OCI-M2 (cell line): ENCODE results near the gene OR13J1.

ENCODE experiments used
- DNase-seq: peaks from one replicate; lab custom pipeline; 2025; ENCODE audit not compliant: unreplicated experiment; lab: John Stamatoyannopoulos, UW

The OR13J1 gene

DNA sequence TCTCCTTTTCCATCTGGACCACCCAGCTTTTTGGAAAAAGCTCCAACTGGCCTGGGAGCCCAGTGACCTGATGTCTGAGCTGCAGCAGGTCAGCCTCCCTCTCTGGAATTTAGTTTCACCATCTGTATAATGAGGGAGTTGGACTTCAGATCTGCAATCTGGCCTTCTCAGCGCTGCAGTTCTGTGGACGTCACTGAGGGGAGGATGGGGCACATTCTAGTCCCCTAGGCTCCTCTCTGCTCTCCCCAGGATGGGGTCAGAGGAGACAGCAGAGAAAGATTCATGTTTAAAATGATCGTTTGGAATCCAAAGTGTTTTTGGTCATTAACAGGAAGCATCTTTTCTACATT, 10.2 kb downstream of the OR13J1 start:
- DNase-seq: no peak

DNA sequence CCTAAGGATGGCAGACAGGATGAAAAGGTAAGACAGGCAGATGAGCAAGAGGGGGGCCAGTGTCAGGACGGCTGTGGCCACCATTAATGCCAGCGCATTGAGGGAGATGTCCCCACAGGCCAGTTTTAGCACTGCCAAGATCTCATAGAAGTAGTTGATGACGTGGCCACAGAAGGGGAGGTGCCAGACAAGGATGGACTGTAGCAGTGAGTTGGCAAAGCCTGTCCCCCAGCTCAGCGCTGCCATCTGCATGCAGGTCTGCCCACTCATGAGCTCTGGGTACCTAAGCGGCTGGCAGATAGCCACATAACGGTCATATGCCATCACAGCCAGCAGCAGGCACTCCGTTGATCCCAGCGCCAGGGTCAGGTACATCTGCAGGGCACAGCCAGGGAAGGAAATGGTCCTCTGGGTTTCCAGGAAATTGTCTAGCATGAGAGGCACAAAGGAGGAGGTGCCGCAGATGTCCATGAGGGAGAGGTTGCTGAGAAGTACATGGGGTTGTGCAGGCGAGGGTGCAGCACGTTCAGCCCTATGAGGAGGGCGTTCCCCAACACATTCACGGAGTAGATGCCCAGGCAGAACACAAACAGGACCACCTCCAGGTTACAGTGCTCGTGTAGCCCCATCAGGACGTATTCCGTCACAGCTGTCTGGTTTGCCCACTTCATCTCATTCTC, 10.8 kb downstream of the OR13J1 start:
- DNase-seq: no peak

DNA sequence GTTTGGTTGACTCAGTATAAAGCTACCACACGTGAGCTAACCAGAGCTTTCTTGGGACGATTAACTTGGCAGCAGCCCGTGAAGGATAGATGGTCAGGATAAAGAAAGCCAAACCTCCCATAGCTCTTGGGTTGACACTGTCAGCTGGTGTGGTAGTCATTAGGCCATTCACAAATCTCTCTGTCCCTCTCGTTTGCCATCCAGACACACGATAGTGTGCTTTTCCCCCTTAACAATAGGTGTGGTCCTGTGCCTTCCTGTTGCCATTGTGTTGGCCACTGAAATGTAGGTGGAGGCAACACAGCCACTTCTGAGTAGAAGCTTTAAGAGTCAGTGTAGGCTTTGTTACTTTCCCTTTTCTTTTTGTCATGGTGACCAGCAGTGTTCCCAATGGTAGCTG, 11.7 kb downstream of the OR13J1 start:
- DNase-seq: no peak

DNA sequence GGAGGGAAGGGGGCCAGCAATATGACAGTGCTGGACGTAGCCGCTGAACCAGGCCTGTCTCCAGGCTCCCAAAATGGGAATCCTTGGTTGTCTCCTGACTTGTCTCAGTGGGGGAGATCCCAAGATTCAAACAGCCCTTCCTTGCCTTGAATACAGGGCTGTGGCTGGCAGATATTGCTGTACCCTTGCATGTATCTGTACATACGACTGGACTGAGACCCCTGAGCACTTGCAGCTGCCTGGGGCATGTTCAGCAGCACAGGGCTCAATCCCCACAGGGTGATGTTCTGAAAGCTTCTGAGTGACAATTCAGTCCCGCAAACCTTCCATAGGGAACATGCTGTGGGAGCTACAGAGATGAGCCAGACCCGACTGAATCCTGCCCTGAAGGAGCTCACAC, 13.3 kb downstream of the OR13J1 start:
- no peak for DNase-seq

DNA sequence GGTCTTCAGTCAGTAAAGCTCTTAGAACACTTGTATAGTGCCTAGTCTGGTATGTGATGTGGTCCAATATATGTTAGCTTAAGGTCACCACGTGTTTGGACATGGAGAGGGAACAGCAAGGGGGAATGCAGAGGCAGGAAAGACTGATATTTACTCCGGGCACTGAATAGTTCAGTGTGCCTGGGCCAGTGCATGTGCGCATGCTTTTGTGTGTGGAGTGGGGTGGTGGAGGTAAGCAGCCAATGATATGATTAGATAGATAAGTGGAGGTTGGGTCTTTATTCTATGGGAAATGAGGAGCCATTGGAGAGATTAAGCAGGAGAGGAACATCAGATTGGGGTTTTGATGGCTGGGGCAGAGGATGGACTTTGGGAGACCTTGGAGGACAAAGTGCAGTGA, 14.0 kb downstream of the OR13J1 start:
- no peak for DNase-seq

DNA sequence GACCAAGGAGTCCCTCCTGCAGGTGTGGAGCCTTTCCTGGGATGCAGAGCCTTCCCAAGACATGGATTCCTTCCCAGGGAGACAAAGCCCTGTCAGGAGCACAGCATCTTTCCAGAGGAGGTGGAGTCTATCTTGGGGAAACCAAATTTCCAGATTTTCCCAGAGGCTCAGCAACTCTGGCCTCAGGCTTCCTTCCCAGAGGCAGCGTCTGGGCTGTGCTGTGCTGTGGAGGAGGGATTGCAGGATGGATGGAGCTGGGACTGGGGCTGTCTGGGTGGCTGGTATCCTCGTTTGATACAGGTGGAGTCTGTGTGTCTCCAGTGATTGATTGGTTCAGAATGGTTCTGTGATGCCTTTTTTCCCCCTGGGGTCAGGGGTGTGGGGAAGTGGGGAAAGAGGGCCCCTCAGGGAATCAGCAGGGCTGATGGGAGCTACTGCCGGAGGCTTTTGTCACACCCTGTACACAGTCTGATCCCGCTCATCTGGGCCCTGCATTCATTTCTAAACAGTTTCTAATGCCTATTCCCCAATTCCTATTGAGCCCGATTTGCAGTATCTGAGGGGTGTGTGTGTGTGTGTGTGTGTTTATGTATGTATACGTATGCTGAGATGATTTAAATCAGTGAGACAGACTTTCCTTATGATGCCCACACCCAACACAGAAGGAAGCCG, 16.0 kb downstream of the OR13J1 start:
- DNase-seq: no peak

DNA sequence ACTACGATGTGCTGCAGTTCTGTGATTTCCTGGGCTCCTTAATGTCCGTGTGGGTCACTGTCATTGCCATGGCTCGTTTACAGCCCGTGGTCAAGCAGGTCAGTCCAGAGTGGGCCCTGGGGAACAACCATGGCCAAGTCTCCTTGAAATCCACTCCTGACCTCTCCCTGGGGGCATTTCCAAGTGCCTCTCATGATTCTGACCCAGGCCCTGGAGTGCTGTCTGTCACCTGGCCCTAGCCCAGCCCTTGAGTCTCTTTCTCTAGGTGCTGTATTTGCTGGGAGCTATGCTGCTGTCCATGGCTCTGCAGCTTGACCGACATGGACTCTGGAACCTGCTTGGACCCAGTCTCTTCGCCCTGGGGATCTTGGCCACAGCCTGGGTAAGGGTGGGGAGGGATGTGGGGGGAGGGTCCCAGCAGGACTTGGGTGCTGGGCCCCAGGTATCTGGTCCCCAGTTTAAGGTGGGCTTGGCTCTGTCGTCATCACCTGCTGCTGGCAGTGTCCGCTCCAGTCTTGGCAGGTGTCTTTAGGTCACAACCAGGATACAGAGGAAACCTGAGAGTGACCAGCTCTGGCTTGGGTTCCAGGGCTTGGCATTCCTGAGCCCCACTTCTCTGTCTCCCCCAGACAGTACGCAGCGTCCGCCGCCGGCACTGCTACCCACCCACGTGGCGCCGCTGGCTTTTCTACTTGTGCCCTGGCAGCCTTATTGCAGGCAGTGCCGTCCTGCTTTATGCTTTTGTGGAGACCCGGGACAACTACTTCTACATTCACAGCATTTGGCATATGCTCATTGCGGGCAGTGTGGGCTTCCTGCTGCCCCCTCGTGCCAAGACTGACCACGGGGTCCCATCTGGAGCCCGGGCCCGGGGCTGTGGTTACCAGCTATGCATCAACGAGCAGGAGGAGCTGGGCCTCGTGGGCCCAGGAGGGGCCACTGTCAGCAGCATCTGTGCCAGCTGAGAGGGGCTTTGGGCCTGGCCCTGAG, 17.0 kb downstream of the OR13J1 start:
- no peak for DNase-seq

DNA sequence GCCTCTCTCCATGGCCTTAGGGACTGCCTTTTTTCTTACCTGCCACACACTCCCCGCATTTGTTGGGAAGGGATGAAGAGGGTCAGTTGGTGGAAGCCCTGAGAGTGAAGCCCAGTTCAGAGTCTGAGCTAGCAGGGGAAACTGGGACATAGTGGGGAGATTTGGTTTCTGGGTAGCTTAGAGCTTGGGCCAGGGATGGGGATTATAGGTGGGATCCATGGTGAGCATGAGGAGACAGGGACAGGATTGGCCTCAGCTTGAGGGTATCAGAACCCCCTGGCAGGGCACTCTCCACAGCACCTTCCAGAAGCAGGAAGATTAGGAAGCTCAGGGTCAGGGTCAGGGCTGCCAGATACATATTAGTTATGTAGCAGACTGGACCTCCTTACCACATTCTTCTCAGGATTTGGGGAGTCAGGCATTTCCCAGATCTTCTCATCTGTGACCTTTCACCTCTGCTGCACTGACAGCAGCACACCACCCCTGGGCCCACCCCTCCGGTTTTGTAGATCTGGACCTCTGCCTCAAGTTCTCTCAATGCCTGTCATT, 17.9 kb downstream of the OR13J1 start:
- no peak for DNase-seq

DNA sequence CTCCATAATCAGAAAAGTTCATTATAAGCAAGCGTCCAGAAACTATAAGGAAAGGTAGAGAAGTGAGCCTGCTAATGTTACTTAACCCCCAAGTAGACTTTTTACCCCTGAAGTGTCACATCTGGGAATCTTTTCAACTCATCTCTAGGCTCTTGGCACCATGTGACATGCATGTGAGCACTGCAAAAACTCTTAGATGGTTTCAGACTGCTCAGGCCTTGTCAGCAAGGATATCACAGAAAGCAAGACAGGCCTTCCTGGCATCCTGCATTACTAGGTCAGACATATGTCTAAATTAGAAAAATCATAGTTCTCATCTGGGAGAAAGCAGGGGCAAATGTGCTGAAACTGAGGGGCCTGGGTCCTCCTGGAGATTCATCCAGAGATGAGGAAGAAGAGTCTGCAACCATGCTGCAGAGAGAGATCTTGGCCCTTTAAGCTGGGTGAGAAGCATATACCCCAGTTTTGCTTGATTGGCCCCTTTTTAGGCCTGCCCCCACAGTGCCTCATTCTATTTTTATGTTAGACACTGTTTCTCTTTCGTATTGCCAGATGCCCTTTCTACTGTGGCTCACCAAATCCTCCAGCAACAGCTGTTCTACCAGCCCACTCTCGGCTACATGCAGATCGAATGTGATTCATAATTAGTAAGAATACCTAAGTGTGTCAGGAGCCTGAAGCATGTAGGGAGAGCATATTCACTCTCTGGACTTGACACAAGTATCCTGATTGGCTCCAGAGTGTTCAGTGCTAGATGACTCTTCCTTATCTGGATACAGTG, 22.2 kb downstream of the OR13J1 start:
- DNase-seq: no peak

DNA sequence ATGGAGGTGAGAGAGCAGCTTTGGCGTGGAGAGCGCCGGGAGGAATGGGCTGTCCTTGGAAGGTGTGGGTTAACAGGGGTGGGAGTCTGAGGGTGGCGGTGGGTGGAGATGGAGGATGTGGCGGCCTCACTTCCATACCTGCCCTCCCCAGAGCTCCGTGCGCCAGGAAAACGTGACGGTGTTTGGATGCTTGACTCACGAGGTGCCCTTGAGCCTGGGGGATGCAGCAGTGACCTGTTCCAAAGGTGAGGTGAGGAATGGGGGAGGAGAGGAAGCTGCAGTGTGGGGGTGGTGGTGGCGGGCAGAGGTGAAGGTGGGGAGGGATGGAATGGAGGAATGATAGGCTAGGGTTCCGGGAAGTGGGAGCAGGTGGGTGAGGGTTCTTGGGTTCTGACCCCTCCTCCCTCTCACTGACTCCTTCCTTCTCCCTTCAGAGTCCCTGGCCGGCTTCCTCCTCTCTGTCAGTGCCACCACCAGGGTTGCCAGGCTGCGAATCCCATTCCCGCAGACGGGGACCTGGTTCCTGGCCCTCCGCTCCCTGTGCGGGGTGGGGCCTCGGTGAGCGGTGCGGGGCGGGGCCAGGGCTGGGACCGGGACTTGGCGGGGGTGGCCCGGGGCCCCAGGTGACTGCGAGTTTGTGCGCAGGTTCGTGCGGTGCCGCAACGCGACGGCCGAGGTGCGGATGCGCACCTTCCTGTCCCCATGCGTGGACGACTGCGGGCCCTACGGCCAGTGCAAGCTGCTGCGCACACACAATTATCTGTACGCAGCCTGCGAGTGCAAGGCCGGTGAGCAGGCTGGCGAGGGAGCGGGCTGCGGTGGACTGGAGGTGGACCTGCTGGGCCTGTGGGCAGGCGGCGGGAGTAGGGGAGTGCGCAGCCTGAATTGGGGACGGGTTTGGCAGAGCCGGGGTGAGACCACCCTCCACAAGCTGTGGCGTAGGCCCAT, 24.1 kb downstream of the OR13J1 start:
- no peak for DNase-seq

DNA sequence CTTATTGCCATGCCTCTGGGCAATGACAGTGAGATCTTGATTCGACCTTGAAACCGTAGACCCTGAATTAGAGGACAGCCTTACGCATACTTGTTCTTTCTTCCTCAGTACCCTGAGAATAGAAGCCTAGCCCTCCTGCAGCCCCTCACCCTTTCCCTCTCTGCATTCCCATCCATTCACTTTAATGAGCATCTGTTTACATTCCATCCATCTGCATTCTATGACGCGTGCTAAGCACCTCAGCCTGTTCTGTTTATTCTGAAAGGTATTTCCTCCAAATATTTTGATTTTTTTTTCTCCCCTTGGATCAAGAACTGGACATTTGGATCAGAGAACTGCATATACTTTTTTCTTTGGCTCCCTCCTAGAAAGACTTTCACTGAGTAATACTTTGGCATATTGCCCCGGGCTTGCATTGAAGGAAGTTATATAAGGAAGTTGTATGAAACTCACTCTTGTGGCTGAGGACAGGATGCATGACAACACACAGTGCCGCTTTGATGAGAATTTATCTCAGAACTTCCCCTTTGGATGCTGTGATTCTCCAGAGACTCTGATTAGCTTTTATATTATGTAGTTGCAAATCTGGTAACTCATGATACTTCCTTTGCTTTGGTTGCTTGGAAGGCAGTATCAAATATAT, 25.5 kb downstream of the OR13J1 start:
- DNase-seq: no peak

DNA sequence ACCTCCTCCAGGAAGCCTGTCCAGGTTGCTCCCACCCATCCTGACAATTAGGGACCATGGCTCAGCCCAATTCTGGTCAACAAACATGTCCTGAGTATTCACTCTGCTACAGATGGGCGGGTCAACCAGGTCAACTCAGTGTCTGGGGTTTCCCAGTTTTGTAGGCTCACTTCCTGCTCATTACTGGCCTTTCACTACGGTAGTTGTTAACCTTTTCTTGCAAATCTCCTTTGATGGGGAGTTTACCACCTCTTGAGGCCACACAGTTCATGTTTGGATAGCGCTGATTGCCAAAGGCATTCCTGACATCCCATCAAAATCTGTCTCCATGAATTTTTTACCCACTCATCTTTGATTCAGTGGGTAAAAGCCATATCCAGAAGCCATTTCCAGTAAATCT, 27.4 kb downstream of the OR13J1 start:
- no peak for DNase-seq

DNA sequence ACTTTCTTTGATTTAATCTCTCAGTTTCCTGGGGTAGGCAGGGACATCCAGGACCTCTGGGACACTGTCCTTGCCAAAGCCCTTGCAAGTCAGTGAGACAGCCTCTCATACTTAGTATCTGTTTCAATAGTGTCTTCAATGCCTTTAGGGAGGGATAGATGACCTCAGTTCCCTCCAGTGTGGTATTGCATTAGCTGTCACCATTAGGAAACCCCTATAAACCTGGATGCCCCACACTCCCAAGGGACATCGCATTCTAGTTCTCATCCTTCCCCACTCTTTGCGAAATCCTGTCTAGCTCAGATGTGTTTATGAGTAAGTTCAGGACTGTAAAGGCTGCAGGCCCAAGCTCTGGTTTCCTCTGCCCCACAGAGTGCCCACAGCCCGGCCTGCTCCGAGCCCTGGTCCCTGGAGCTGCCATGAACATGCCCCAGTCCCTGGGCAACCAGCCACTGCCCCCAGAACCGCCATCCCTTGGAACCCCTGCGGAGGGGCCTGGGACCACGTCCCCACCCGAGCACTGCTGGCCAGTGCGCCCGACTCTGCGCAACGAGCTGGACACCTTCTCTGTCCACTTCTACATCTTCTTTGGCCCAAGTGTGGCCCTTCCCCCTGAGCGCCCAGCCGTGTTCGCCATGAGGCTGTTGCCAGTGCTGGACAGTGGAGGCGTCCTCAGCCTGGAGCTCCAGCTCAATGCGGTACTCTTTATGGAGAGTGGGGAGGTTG, 28.0 kb downstream of the OR13J1 start:
- no peak for DNase-seq

DNA sequence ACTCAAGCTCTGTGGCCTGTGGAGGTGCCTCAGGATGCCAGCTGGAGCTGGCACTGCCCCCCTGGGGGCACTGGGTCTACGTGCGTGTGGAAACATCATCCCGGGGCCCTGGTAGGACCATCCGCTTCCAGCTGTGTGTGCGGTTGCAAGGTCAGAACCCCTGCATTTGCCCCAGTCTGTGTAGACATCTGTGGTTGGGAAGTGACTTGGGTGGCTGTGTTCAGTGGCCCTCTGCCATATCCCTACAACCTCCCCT, 28.6 kb downstream of the OR13J1 start:
- DNase-seq: no peak

DNA sequence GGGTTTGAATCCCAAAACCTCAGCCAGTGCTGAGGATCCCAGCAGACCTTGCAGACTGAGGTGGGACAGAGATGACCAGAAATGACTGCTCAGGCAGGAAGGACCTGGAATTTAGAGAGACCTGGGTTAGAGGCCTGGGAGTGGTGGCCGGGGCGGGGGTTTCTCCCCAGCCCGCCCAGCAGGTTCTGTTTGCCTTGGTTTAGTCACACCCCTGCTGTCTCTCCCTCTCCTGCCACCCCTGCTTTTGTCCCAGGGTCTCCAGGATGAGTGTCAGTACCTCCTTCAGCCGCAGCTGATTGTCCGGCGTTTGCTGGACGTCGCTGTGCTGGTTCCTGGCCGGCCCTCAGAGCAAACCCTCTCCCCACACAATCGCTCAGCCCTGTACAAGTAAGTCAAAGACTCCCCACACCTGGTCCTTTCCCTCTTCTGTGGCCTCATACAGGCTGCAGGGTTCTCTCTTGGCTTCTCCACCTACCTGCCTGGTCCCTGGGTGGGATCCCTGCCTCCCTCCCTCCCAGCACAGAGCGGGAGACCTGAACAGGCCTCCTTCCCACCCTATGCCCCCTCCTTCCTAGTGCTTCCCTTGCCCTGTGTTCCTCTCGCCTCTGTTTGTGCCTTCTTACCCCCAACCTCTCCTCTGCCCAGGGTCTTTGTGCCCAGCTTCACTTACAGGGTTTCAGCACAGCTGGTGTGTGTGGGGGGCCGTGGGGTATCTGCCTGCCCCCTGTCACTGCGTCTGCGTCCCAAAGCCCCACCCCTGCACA, 29.1 kb downstream of the OR13J1 start:
- no peak for DNase-seq

DNA sequence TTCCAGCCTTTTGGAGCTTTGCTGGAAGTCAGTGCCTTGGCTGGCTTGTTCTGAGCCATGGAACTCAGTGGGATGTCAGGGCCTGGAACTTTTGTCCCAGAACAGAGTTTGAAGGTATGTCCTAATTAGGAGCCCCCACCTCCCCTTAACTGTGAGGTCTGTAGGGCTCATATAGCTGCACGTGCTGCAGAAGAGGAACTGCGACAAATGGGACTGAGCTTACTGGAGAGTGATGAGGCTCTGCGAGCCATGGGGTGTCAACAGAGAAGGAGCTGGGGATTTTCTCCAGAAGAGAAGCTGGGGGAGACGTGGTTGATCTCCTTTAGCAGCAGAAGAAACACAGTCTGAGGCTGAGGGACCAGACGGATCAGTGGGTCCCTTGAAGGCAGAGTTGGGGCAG, 30.3 kb downstream of the OR13J1 start:
- no peak for DNase-seq

DNA sequence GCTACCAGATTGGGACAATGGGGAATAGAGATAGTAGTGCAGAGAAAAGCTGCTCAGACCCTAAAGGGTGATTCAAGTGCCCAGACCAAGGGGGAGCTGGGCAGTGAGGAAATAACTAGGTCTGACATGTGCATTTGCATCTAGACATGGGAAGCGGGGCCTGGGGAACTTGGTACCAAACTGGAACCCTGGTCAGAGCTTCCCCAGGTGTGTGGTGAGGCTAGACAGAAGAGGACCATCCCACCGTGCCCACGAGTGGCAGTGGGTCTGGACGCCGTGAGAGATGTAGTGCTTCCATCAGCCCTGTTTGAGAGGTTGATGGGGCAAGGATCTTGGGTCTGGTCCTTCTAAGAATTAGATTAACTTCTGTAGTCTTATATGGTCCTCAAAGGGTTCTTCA, 33.6 kb downstream of the OR13J1 start:
- DNase-seq: no peak

DNA sequence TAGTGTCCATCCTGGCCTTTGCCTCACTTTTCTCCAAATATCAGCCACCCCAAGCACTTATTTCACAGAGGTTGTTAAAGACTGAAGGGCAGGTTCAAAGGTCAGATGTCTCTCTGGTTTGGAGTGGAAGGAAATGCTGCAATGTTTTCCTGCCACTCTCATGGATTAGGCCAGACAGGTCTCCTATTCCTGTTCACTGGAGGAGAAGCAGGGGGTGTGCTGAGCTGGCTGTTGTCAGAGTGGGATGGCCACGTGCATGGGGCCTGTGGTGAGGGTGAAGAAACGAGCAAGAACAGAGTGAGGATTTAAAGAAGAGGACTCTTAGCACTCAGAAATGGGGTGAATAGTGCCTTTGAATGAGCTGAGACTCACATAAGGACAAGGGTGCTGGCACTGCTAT, 34.4 kb downstream of the OR13J1 start:
- DNase-seq: no peak
